ENCODE measurements around the gene ZBP1. TPM values are rescaled to one million over a fixed set of nuclear protein-coding genes. Genes with fewer than 3 reads are reported as not detected.

Gene ZBP1
- total RNA-seq, 3 donors from 2014 or later (not counting 1 experiment from before 2014, with no cell fraction given) = 95.4 to 99.7 (median 97.8) TPM

DNA sequence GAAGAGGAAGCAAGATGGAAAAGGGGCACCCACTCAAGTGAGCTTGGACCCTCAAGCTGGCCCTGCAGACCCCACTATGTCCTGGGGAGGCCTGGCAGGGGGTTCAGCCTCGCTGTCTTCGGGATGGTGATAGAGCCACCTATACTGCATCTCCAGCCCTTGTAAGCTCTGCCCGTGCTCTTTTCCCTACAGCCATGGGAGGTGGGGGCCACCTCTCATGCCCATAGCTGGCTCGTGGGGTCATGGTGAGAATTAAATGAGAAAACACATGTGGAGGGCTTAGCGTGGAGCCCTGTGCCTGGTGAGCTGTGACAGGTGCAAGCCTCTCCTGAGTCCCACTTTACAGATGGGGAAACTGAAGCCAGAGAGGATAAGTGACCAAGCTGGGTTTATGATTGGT lies 31.6 kb downstream of the ZBP1 start:
- no peaks in the 10 kb centered on the region for H3K27me3 ChIP-seq (ENCODE audit: control insufficient read depth, insufficient read depth, low read length)
- intact Hi-C loops (cut with micrococcal nuclease) = no loop called here
- no peaks in the 10 kb centered on the region for H3K9me3 ChIP-seq (ENCODE audit: control insufficient read depth, insufficient read depth, low read length)
- Mint-ChIP-seq H3K4me3 (no peak overlapping the region), H3K9me3 (no peaks in the 10 kb centered on the region), H3K27me3 (ENCODE audit: low read depth in 2 of 2) (peaks cover 22 to 26% of the 10 kb centered on the region in 2 donors), H3K36me3 (no peaks in the 10 kb centered on the region), H3K4me1 (peaks cover 0 to 4% of the 10 kb centered on the region in 2 donors), H3K27ac (no peak overlapping the region)
- H3K27ac ChIP-seq (ENCODE audit: low read length) = no peak overlapping the region
- H3K4me1 ChIP-seq (ENCODE audit: control insufficient read depth, insufficient read depth, low read length) = no peaks in the 10 kb centered on the region
- no peak overlapping the region for H3K4me3 ChIP-seq (ENCODE audit: low read length)
- DNase-seq (no peak), ATAC-seq (no peak)
- TF ChIP-seq, protein P1, sequence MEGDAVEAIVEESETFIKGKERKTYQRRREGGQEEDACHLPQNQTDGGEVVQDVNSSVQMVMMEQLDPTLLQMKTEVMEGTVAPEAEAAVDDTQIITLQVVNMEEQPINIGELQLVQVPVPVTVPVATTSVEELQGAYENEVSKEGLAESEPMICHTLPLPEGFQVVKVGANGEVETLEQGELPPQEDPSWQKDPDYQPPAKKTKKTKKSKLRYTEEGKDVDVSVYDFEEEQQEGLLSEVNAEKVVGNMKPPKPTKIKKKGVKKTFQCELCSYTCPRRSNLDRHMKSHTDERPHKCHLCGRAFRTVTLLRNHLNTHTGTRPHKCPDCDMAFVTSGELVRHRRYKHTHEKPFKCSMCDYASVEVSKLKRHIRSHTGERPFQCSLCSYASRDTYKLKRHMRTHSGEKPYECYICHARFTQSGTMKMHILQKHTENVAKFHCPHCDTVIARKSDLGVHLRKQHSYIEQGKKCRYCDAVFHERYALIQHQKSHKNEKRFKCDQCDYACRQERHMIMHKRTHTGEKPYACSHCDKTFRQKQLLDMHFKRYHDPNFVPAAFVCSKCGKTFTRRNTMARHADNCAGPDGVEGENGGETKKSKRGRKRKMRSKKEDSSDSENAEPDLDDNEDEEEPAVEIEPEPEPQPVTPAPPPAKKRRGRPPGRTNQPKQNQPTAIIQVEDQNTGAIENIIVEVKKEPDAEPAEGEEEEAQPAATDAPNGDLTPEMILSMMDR (IDR thresholded peaks at IDR 0.05) = no peak
- H3K36me3 ChIP-seq (ENCODE audit: control insufficient read depth, insufficient read depth, low read length) = no peaks in the 10 kb centered on the region
- 81% methylated on average over 5 of the region's 5 CpGs for WGBS (ENCODE audit: insufficient coverage)

DNA sequence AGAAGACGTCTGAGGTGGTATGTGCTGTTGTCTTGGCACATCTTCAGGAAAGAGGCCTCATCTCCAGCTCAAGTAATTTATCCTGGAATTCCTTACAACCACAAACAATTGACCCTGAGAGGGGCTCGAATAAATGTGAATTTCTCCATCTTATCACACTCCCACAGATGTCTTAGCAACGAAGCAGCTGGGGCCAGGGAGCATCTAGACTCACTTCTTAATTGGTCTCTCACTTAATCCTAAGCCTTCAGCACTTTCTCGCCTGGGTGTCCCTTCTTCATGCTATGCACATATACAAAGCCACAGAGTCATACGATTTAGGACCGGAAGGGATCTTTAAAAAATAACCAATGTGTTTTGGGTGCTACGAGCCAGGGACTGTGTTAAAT lies 32.2 kb downstream of the ZBP1 start:
- H3K27ac Mint-ChIP-seq = no peak overlapping the region
- 74% methylated on average over 7 of the region's 7 CpGs for WGBS (ENCODE audit: insufficient coverage)
- ATAC-seq (no peak), DNase-seq (no peak)
- peaks cover 2% of the 10 kb centered on the region for H3K27me3 ChIP-seq (ENCODE audit: control insufficient read depth, insufficient read depth, low read length)
- H3K36me3 Mint-ChIP-seq = no peaks in the 10 kb centered on the region
- H3K4me3 Mint-ChIP-seq = no peak overlapping the region
- no peak overlapping the region for H3K27ac ChIP-seq (ENCODE audit: low read length)
- H3K9me3 ChIP-seq (ENCODE audit: control insufficient read depth, insufficient read depth, low read length) = no peaks in the 10 kb centered on the region
- TF ChIP-seq, protein P1 (IDR thresholded peaks at IDR 0.05) = no peak
- H3K27me3 Mint-ChIP-seq (ENCODE audit: low read depth in 2 of 2) = peaks cover 24 to 31% of the 10 kb centered on the region in 2 donors
- no peaks in the 10 kb centered on the region for H3K36me3 ChIP-seq (ENCODE audit: control insufficient read depth, insufficient read depth, low read length)
- intact Hi-C loops (cut with micrococcal nuclease) = no loop called here
- no peak overlapping the region for H3K4me3 ChIP-seq (ENCODE audit: low read length)
- H3K9me3 Mint-ChIP-seq = no peaks in the 10 kb centered on the region
- H3K4me1 Mint-ChIP-seq = no peaks in the 10 kb centered on the region
- no peaks in the 10 kb centered on the region for H3K4me1 ChIP-seq (ENCODE audit: control insufficient read depth, insufficient read depth, low read length)

DNA sequence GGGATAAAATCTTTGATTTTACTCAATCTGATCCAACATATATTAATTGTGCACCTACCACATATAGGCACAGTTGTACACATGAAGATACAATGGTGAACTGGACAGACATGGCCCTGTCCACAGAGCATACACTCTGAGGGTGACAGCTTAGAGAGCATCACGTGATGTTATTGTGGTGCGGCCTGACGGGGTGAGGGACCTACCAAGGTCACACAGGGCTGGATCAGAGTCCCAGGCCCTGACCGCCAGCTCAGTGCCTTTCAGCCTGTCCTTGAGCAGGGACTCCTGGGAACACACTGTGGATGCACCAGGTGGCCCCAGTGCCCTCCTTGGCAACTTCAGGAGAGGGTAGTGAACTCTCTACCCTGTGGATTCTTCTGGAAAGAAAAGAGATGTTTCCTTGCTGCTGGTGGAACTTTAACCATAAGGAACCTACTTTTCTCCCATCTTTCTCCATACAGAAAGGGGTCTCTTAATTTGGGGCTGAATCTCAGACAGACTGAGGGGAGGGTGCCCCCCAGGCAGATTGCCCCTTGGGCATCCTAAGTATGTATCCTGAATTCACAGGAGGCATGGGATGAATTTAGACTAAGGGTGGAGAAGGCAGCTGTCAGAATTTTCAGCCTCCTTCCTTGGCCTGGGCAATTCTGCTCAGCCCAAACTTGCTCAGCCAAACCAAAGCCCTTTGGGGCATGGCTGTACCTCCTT lies 32.8 kb downstream of the ZBP1 start:
- intact Hi-C loops (cut with micrococcal nuclease) = no loop called here
- Mint-ChIP-seq H3K36me3 (no peaks in the 10 kb centered on the region), H3K9me3 (no peaks in the 10 kb centered on the region), H3K27ac (no peak overlapping the region), H3K27me3 (ENCODE audit: low read depth in 2 of 2) (peaks cover 26 to 35% of the 10 kb centered on the region in 2 donors), H3K4me3 (no peak overlapping the region), H3K4me1 (no peaks in the 10 kb centered on the region)
- Histone ChIP-seq H3K9me3 (ENCODE audit: control insufficient read depth, insufficient read depth, low read length) (no peaks in the 10 kb centered on the region), H3K4me1 (ENCODE audit: control insufficient read depth, insufficient read depth, low read length) (no peaks in the 10 kb centered on the region), H3K27me3 (ENCODE audit: control insufficient read depth, insufficient read depth, low read length) (peaks cover 2% of the 10 kb centered on the region), H3K36me3 (ENCODE audit: control insufficient read depth, insufficient read depth, low read length) (no peaks in the 10 kb centered on the region), H3K4me3 (ENCODE audit: low read length) (no peak overlapping the region), H3K27ac (ENCODE audit: low read length) (no peak overlapping the region)
- DNase-seq (no peak), ATAC-seq (no peak)
- TF ChIP-seq, protein P1 (IDR thresholded peaks at IDR 0.05) = no peak
- WGBS (ENCODE audit: insufficient coverage) = 88% methylated on average over 4 of the region's 4 CpGs

- Histone ChIP-seq H3K9me3 (ENCODE audit: control insufficient read depth, insufficient read depth, low read length) (no peaks in the 10 kb centered on the region), H3K4me3 (ENCODE audit: low read length) (no peak overlapping the region), H3K27ac (ENCODE audit: low read length) (no peak overlapping the region), H3K27me3 (ENCODE audit: control insufficient read depth, insufficient read depth, low read length) (peaks cover 2% of the 10 kb centered on the region), H3K4me1 (ENCODE audit: control insufficient read depth, insufficient read depth, low read length) (no peaks in the 10 kb centered on the region), H3K36me3 (ENCODE audit: control insufficient read depth, insufficient read depth, low read length) (no peaks in the 10 kb centered on the region)
- DNase-seq (no peak), ATAC-seq (no peak)
- H3K4me3 Mint-ChIP-seq = no peak overlapping the region
- H3K9me3 Mint-ChIP-seq = no peaks in the 10 kb centered on the region
- 92% methylated on average over 10 of the region's 10 CpGs for WGBS (ENCODE audit: insufficient coverage)
- peaks cover 30 to 40% of the 10 kb centered on the region in 2 donors for H3K27me3 Mint-ChIP-seq (ENCODE audit: low read depth in 2 of 2)
- no peaks in the 10 kb centered on the region for H3K4me1 Mint-ChIP-seq
- intact Hi-C loops (cut with micrococcal nuclease) = no loop called here
- no peaks in the 10 kb centered on the region for H3K36me3 Mint-ChIP-seq
- no peak overlapping the region for H3K27ac Mint-ChIP-seq
- TF ChIP-seq, protein P1 (IDR thresholded peaks at IDR 0.05) = no peak
These were observed 33.3 kb downstream of the ZBP1 start for GRCh38 chr20:57586943-57587277.
